Urothelium cell line (cell line): ENCODE results near the gene G2E3.
A peak's percentile ranks its signal among the peaks of the same experiment; 100 is the strongest.
"Not testable (repeated sequence)": the region's sequence is repeated elsewhere in the genome, so short reads cannot be mapped to it uniquely, and the experiment has no call there.

Source experiments
- DNase-seq: peaks from one replicate; pipeline ENCODE4 v3.0.0; 2011; ENCODE audit warnings: low spot score, mixed read lengths
- FAIRE-seq: peaks from 2 replicates; lab custom pipeline; 2011; peaks lifted over from hg19 to GRCh38; lab: Jason Lieb, UNC

Gene G2E3

GRCh38 chr14:30558675-30559555, at the start of gene G2E3:
G2E3 (plus strand) TSS chr14:30559158; CDS start chr14:30581080, 21,922 bp downstream.
- peak; percentile 56 for FAIRE-seq
- DNase-seq: peak; percentile 93

DNA sequence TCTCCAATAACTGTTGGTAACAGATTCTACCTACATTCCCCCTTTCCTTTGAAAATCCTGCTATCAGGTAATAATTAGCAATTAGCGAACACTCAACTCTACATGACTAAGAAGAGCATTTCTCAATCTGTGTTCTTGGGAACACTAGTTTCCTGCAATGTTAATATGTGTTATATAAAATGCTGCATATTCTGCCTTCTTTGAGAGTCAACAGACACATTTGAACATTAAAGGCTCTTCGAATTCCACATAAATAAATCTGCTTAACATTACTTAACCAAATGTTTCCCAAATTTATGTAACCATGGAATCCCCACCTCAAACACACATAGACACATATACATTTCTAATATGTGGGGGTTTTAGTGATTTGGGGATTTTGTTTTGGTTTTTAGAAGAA, 41.2 kb upstream of the G2E3 start:
- DNase-seq (no peak), FAIRE-seq (no peak)

GRCh38 chr14:30518867-30519560, 39.9 kb upstream of the G2E3 start:
- FAIRE-seq (no peak), DNase-seq (no peak)

DNA sequence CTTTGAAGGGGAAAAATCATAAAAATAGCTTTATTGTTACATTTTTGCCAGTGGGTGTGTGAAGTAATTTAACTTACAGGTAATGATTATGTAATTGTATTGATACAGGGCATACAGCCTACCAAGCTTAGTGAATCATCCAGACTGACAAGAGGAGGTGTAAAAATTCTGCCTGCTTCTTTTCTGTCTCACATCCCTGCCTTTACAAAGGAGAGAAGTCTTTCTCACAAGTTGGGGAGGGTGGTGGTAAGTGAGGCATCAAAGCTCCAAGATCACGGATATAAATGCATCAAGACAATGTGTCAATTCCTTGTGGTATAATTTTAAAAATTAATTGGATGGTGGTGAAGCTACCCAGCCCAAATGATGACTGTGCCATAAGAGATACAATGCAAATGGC, 39.0 kb upstream of the G2E3 start:
- FAIRE-seq: no peak
- DNase-seq: no peak

- FAIRE-seq (no peak), DNase-seq (no peak)
These were observed 38.4 kb upstream of the G2E3 start for GRCh38 chr14:30520536-30520935.

GRCh38 chr14:30521899-30522736, 36.8 kb upstream of the G2E3 start:
- FAIRE-seq (no peak), DNase-seq (peak; percentile 42)

- FAIRE-seq: no peak
- no peak for DNase-seq
These were observed 33.1 kb upstream of the G2E3 start for GRCh38 chr14:30525833-30526232.

DNA sequence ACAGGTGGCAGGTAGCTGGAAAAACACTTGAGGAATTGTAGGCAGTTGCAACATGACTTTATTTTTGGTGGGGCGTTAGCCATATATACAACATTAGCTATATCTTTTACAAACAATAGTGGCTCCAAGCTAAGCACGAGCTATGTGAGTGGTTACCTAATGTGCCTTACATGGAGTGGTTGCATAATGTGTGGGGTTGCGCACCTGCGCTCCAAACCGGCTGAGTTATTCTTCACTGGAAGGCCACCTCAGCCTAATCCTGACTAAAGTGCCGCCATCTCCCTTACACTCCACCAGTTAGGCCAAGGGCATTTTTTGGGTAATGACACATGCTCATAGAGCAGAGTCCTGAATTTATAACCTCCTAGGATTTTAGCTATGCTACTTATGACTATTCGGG, 31.8 kb upstream of the G2E3 start:
- DNase-seq (no peak), FAIRE-seq (no peak)

DNA sequence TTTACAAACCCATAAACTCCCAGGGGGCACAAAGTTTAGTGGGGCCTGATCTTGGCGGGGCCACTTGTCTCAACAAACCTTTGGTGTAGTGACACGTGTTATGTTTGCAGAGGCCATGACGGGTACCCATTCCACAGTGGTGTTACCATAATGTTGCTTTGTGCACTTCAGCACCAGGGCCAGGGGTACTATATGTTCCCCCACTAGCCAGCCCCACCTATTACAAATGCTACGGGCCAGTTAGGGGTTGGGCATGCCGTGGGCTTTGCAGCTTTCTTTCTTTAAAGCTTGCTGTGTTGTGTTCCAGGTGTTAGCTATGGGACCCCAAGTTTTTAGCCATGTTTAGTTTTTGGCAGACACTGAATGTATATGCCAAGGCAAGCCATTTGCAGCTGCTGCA, 30.8 kb upstream of the G2E3 start:
- no peak for DNase-seq
- no peak for FAIRE-seq

DNA sequence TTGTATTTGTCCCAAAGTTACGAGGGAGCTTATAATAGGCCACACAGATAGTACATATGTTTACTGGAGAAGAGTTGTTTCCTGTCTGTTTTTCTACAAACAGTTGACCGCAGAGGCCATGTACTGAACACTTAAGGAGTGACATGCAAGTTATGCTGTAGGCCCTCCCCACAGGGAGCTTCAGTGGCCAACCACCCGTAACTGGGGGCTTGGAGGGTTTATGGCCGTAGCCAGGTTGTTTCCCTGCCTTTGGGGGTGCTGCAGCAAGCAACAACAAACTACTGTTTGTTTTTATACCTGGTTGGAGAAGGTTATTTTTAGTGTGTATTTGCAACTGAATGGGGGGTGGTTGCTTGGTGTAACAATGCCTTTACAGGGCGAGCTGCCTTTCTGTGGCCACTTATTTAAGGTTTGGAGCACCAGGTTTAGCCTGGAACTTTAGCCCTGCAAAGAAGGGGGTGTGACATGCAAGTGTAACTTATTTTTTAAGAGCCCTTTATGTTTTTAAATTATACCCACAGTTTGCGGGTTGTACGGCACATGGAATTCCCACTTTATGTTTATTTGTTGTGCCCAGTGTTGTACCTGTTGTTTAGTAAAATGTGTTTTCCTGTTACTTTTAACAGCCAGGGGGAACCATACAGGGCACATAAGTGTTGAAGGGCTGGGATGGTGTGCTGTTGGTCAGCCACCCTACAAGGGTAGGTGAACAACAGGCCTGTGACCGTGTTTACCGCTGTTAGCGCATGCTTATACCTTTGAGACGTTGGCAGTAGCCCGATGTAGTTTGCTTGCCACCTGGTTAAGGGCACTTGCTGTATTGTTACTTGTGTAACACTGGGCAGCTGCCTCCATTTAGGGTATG, 29.9 kb upstream of the G2E3 start:
- FAIRE-seq (peak; percentile 52), DNase-seq (no peak)

DNA sequence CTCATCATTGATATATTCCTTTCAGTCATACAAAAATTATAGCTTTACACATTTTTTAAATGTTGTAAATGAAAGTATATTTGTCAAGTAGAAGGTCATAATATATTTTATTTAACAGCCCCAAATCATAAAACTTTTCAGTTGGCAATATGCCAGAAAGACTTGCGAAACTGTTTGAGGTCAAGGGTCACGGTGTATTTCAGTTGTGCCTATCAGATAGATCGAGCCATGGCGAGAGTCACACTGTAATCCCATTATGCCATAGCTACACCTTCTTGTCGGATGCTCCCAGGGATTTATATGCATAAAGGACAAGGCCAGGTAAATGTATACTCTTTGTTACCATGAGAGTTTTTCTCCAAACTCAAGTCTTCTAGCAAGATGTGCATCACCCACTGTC, 26.7 kb upstream of the G2E3 start:
- no peak for DNase-seq
- no peak for FAIRE-seq

GRCh38 chr14:30533126-30533525, 25.8 kb upstream of the G2E3 start:
- FAIRE-seq (no peak), DNase-seq (no peak)

GRCh38 chr14:30541318-30541717, 17.6 kb upstream of the G2E3 start:
- no peak for DNase-seq
- no peak for FAIRE-seq

- not testable (repeated sequence) for DNase-seq
These were observed 12.2 kb upstream of the G2E3 start for GRCh38 chr14:30546735-30547134.

DNA sequence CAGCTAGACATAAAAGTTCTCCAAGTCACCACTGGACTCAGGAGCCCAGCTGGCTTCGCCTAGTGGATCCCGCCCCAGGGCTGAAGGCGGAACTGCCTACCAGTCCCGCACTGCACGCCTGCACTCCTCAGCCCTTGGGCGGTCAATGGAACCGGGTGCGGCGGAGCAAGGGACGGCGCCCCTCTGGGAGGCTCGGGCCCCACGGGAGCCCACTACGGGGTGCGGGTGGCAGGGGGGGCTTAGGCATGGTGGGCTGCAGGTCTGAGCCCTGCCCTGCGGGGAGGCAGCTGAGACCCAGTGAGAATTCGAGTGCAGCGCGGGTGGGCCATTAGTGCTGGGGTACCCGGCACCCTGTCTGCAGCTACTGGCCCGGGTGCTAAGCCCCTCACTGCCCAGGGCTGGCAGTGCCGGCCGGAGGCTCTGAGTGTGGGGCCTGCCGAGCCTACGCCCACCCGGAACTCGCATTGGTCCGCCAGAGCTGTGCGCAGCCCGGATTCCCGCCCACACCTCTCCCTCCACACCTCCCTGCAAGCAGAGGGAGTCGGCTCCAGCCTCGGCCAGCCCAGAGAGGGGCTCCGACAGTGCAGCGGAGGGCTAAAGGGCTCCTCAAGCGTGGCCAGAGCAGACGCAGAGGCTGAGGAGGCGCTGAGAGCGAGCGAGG, 11.4 kb upstream of the G2E3 start:
- no peak for FAIRE-seq
- DNase-seq: no peak

More at GRCh38 chr14:30546735-30547134, 12.2 kb upstream of the G2E3 start:
- FAIRE-seq: not testable (repeated sequence)

- FAIRE-seq (no peak), DNase-seq (no peak)
These were observed 8.6 kb upstream of the G2E3 start for GRCh38 chr14:30550335-30550734.

GRCh38 chr14:30551460-30551859, 7.5 kb upstream of the G2E3 start:
- DNase-seq: no peak
- FAIRE-seq: no peak

- FAIRE-seq: no peak
These were observed 5.5 kb upstream of the G2E3 start for GRCh38 chr14:30553311-30553989.

DNA sequence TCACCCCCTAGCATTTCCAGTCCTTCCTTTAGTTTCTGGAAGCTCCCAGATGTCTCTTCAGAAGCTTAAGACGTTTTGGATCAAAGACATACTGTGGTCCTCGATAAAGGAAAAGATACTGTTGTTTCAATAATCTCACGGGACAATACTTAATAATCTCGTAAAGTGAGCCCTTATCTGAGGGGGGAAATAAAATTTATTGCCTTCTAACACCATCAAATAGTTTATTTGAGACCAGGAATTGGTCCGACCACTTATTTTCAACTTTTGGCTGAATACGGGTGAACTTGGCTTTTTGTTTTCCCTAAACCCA, 640 bp upstream of the G2E3 start:
- DNase-seq (no peak), FAIRE-seq (no peak)

More at GRCh38 chr14:30553311-30553989, 5.5 kb upstream of the G2E3 start:
- DNase-seq: peak; percentile 57
